Esophagus squamous epithelium (tissue), 4 donors: ENCODE measurements around the gene ELL2.

Source experiments
- POLR2A ChIP-seq, 4 donors: fragments of 450-650 bp; IDR thresholded peaks; one replicate each; pipeline ENCODE4 v1.6.1; 2017; ENCODE audit warnings: antibody characterized with exemption in 4 of 4, mild to moderate bottlenecking in 4 of 4, moderate library complexity in 3 of 4
- TF ChIP-seq, protein P1 (sequence below), 6 experiments: fragments of 450-650 bp in 4 of 6; fragments of 200-600 bp in 2 of 6; sonication (generic) in 2 of 6; IDR thresholded peaks; one replicate each; pipeline ENCODE4 v1.5.1; 2016 to 2019; ENCODE audit warnings: antibody characterized with exemption in 6 of 6, mild to moderate bottlenecking in 4 of 6, moderate library complexity in 4 of 6

DNA sequence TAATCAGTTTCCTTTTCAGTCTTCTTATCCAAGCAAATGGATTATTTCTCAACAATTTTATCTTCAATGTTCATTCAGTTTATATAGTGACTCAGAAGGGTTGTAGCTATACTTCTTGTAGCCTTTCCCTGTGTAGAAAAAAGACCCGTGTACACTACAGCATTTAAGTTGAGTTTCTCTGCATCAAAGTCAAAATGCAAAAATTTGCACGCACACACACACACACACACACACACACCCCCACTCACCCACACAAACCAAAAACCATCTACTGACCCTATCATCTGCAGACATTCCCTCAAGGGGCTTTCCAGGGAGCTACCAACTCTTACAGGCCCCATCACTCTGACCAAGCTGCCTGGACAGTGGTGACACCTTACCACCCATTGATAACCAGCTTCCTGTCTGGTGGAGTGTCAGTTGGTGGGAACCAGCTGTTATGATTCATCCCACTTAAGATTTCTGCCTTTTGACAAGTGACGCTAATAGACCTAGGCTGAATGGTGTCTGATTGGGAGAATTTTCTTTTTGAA, 12.2 kb upstream of the ELL2 start:
- TF ChIP-seq, protein P1, sequence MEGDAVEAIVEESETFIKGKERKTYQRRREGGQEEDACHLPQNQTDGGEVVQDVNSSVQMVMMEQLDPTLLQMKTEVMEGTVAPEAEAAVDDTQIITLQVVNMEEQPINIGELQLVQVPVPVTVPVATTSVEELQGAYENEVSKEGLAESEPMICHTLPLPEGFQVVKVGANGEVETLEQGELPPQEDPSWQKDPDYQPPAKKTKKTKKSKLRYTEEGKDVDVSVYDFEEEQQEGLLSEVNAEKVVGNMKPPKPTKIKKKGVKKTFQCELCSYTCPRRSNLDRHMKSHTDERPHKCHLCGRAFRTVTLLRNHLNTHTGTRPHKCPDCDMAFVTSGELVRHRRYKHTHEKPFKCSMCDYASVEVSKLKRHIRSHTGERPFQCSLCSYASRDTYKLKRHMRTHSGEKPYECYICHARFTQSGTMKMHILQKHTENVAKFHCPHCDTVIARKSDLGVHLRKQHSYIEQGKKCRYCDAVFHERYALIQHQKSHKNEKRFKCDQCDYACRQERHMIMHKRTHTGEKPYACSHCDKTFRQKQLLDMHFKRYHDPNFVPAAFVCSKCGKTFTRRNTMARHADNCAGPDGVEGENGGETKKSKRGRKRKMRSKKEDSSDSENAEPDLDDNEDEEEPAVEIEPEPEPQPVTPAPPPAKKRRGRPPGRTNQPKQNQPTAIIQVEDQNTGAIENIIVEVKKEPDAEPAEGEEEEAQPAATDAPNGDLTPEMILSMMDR (IDR thresholded peaks at IDR 0.05): no peak
- TF ChIP-seq POLR2A (IDR thresholded peaks at IDR 0.05): no peak
